HG03432 (cell line): Measurements from ENCODE around the gene HOTAIR.

Experiments used
- ATAC-seq: cut with Tn5 transposase; IDR thresholded peaks from one replicate; pipeline ENCODE4 v1.9.1; 2021; ENCODE audit warnings: mild to moderate bottlenecking, moderate library complexity; ENCODE audit not compliant: unreplicated experiment

Gene HOTAIR

GRCh38 chr12:53931844-53932581 lies 42.7 kb downstream of the HOTAIR start:
- no peak for ATAC-seq

- no peak for ATAC-seq
These were observed 44.0 kb downstream of the HOTAIR start for GRCh38 chr12:53930591-53931255.

- no peak for ATAC-seq
These were observed 45.2 kb downstream of the HOTAIR start for GRCh38 chr12:53929527-53929926.

DNA sequence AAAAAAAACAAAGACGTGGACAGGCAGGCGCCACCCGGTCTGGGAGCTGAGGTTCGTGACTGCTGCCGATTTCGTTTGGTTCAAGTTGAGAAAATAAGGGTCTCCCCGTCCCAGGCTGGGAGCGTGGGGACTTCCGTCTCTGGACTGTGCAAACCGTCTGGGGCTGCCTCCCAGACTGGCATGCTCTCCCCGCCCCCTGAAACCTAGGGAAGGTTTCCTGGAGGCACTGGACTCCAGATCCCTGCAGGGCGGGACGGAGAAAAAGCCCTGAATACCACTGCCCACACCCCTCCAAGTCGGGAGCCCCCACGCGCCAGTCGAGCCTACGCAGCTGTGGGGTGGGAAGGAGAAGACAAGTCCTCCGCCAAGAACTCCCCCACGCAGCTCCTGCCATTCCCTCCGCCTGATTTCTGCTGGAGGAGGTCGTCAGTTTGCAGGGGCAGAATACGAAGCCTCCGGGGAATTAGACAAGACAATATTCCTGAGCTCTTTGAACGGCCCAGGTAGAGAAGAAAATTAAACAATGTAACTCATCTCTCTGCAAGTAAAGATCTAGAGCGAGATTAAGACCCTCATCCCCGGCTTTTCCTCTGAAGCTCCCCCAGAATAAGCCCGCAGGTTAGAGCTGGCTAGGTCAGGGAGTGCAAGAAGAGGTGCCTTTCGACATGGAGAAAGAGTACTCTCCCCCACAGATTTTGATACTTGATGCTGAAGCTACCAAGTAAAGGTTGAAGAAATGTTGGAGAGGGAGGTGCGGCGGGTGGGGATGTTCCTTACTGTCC lies 46.5 kb downstream of the HOTAIR start:
- ATAC-seq: no peak

DNA sequence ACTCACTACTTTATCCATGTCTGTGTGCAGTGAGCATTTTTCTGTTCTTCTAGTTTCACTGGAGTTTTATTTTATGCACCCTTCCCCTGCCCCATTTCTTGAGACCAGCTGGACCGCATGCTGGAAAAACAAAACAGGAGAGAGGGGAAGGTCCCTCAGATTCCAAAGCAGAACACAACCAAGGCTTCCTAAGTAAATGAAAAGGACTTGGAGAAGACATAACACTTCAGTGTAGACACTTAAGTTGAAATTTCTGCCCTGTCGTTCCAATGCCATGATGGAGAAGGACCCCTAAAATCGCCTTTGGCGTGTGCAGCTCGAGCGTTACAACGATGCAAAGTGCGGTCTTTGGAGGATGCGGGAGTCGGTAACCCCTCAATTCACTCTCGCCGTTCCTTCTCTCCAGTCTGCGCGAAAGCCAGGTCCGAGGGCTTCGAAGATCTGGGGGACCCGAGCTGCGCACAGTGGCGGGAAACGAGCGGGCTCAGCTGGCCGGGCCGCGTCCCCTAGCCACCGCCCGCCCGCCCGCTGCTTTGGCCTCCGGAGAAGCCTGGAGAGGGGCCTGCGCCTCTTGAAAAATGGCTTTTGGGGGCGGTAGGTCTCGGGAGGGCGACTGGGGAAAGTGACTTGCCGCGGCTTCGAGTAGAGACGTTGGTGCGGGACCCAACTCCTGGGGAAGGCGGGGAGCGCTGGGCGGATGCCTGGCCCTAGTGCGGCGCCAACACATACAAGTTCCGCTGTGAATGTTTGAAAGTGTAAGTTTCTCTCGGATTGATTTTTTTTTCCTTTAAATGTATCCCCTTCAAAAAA lies 47.3 kb downstream of the HOTAIR start:
- ATAC-seq: no peak

- ATAC-seq: no peak
These were observed 50.0 kb downstream of the HOTAIR start for GRCh38 chr12:53924521-53925405.

- no peak for ATAC-seq
These were observed 57.7 kb downstream of the HOTAIR start for GRCh38 chr12:53916788-53917655.
